Activated naive CD4-positive, alpha-beta T cell treated with anti-CD3 and anti-CD28 coated beads, Interleukin-2, amount 50 U/mL, for 24 hours (primary cell): ENCODE data around the gene NSUN7.

Experiments
- H3K27ac Mint-ChIP-seq: one replicate; pipeline ENCODE4 v1.8.0; 2021; ENCODE audit warnings: mild to moderate bottlenecking, mixed read lengths
- H3K27me3 Mint-ChIP-seq: one replicate; pipeline ENCODE4 v1.8.0; 2021; ENCODE audit warnings: mixed read lengths
- H3K36me3 Mint-ChIP-seq: one replicate; pipeline ENCODE4 v1.8.0; 2021; ENCODE audit warnings: mixed read lengths
- H3K4me1 Mint-ChIP-seq: one replicate; pipeline ENCODE4 v1.8.0; 2021; ENCODE audit warnings: mixed read lengths
- H3K4me3 Mint-ChIP-seq: one replicate; pipeline ENCODE4 v1.8.0; 2021; ENCODE audit warnings: mild to moderate bottlenecking, mixed read lengths
- H3K9me3 Mint-ChIP-seq: one replicate; pipeline ENCODE4 v1.8.0; 2021; ENCODE audit warnings: mixed read lengths

NSUN7 gene

GRCh38 chr4:40729555-40729954 is 20.2 kb upstream of the NSUN7 start:
- Mint-ChIP-seq H3K36me3 (no peaks in the 10 kb centered on the region), H3K27ac (no peak overlapping the region), H3K27me3 (no peaks in the 10 kb centered on the region), H3K9me3 (no peaks in the 10 kb centered on the region), H3K4me1 (peaks cover 17% of the 10 kb centered on the region), H3K4me3 (no peak overlapping the region)

GRCh38 chr4:40730091-40730679 is 19.6 kb upstream of the NSUN7 start:
- Mint-ChIP-seq H3K4me3 (no peak overlapping the region), H3K36me3 (no peaks in the 10 kb centered on the region), H3K9me3 (no peaks in the 10 kb centered on the region), H3K27ac (no peak overlapping the region), H3K27me3 (no peaks in the 10 kb centered on the region), H3K4me1 (peaks cover 17% of the 10 kb centered on the region)

GRCh38 chr4:40731361-40731760 is 18.4 kb upstream of the NSUN7 start:
- Mint-ChIP-seq H3K4me3 (no peak overlapping the region), H3K4me1 (peaks cover 17% of the 10 kb centered on the region), H3K9me3 (no peaks in the 10 kb centered on the region), H3K27ac (no peak overlapping the region), H3K36me3 (no peaks in the 10 kb centered on the region), H3K27me3 (no peaks in the 10 kb centered on the region)

GRCh38 chr4:40731792-40732245 is 17.9 kb upstream of the NSUN7 start:
- Mint-ChIP-seq H3K27ac (no peak overlapping the region), H3K4me1 (peaks cover 17% of the 10 kb centered on the region), H3K9me3 (no peaks in the 10 kb centered on the region), H3K36me3 (no peaks in the 10 kb centered on the region), H3K27me3 (no peaks in the 10 kb centered on the region), H3K4me3 (no peak overlapping the region)

- no peaks in the 10 kb centered on the region for H3K36me3 Mint-ChIP-seq
- no peak overlapping the region for H3K27ac Mint-ChIP-seq
- no peak overlapping the region for H3K4me3 Mint-ChIP-seq
- H3K4me1 Mint-ChIP-seq: peaks cover 17% of the 10 kb centered on the region
- no peaks in the 10 kb centered on the region for H3K9me3 Mint-ChIP-seq
- H3K27me3 Mint-ChIP-seq: no peaks in the 10 kb centered on the region
Observed at GRCh38 chr4:40733752-40734151, 16.0 kb upstream of the NSUN7 start.

- H3K9me3 Mint-ChIP-seq: no peaks in the 10 kb centered on the region
- H3K4me3 Mint-ChIP-seq: no peak overlapping the region
- no peak overlapping the region for H3K27ac Mint-ChIP-seq
- peaks cover 17% of the 10 kb centered on the region for H3K4me1 Mint-ChIP-seq
- no peaks in the 10 kb centered on the region for H3K27me3 Mint-ChIP-seq
- H3K36me3 Mint-ChIP-seq: no peaks in the 10 kb centered on the region
Observed at GRCh38 chr4:40734497-40734896, 15.3 kb upstream of the NSUN7 start.

- no peak overlapping the region for H3K27ac Mint-ChIP-seq
- no peaks in the 10 kb centered on the region for H3K9me3 Mint-ChIP-seq
- H3K4me3 Mint-ChIP-seq: no peak overlapping the region
- no peaks in the 10 kb centered on the region for H3K27me3 Mint-ChIP-seq
- peaks cover 12% of the 10 kb centered on the region for H3K4me1 Mint-ChIP-seq
- no peaks in the 10 kb centered on the region for H3K36me3 Mint-ChIP-seq
Observed at GRCh38 chr4:40736910-40737309, 12.8 kb upstream of the NSUN7 start.

GRCh38 chr4:40737879-40738278 is 11.9 kb upstream of the NSUN7 start:
- no peaks in the 10 kb centered on the region for H3K9me3 Mint-ChIP-seq
- H3K27me3 Mint-ChIP-seq: no peaks in the 10 kb centered on the region

GRCh38 chr4:40739347-40739746 is 10.4 kb upstream of the NSUN7 start:
- no peaks in the 10 kb centered on the region for H3K9me3 Mint-ChIP-seq
- no peaks in the 10 kb centered on the region for H3K27me3 Mint-ChIP-seq
- no peaks in the 10 kb centered on the region for H3K36me3 Mint-ChIP-seq
- H3K4me3 Mint-ChIP-seq: no peak overlapping the region
- no peak overlapping the region for H3K27ac Mint-ChIP-seq
- H3K4me1 Mint-ChIP-seq: peaks cover 3% of the 10 kb centered on the region

More at GRCh38 chr4:40737879-40738278, 11.9 kb upstream of the NSUN7 start:
- Mint-ChIP-seq H3K27ac (no peak overlapping the region), H3K4me1 (peaks cover 2% of the 10 kb centered on the region), H3K36me3 (no peaks in the 10 kb centered on the region), H3K4me3 (no peak overlapping the region)

GRCh38 chr4:40744218-40744617 is 5.5 kb upstream of the NSUN7 start:
- no peak overlapping the region for H3K27ac Mint-ChIP-seq
- no peaks in the 10 kb centered on the region for H3K36me3 Mint-ChIP-seq
- H3K4me3 Mint-ChIP-seq: no peak overlapping the region
- peaks cover 2% of the 10 kb centered on the region for H3K27me3 Mint-ChIP-seq
- peaks cover 5% of the 10 kb centered on the region for H3K4me1 Mint-ChIP-seq
- no peaks in the 10 kb centered on the region for H3K9me3 Mint-ChIP-seq

GRCh38 chr4:40745285-40745984 is 4.3 kb upstream of the NSUN7 start:
- Mint-ChIP-seq H3K9me3 (no peaks in the 10 kb centered on the region), H3K4me3 (no peak overlapping the region), H3K4me1 (peaks cover 7% of the 10 kb centered on the region), H3K27me3 (peaks cover 4% of the 10 kb centered on the region), H3K27ac (no peak overlapping the region), H3K36me3 (no peaks in the 10 kb centered on the region)

GRCh38 chr4:40747207-40747835 is 2.4 kb upstream of the NSUN7 start:
- peaks cover 14% of the 10 kb centered on the region for H3K4me1 Mint-ChIP-seq
- no peak overlapping the region for H3K27ac Mint-ChIP-seq
- H3K36me3 Mint-ChIP-seq: no peaks in the 10 kb centered on the region
- H3K27me3 Mint-ChIP-seq: peaks cover 17% of the 10 kb centered on the region
- no peaks in the 10 kb centered on the region for H3K9me3 Mint-ChIP-seq
- no peak overlapping the region for H3K4me3 Mint-ChIP-seq

GRCh38 chr4:40750461-40751258 is 905 bp downstream of the NSUN7 start:
- Mint-ChIP-seq H3K27ac (no peak overlapping the region), H3K36me3 (no peaks in the 10 kb centered on the region), H3K9me3 (no peaks in the 10 kb centered on the region), H3K27me3 (peaks cover 22% of the 10 kb centered on the region), H3K4me3 (peak overlapping the region; percentile 71), H3K4me1 (peaks cover 8% of the 10 kb centered on the region)

- Mint-ChIP-seq H3K36me3 (no peaks in the 10 kb centered on the region), H3K4me1 (peaks cover 5% of the 10 kb centered on the region), H3K9me3 (no peaks in the 10 kb centered on the region), H3K4me3 (no peak overlapping the region), H3K27me3 (peaks cover 16% of the 10 kb centered on the region), H3K27ac (no peak overlapping the region)
Observed at GRCh38 chr4:40755616-40756015, 5.9 kb downstream of the NSUN7 start.

GRCh38 chr4:40763228-40763716 is 13.5 kb downstream of the NSUN7 start:
- Mint-ChIP-seq H3K4me1 (peaks cover 7% of the 10 kb centered on the region), H3K27ac (no peak overlapping the region), H3K36me3 (no peaks in the 10 kb centered on the region), H3K9me3 (no peaks in the 10 kb centered on the region), H3K4me3 (no peak overlapping the region), H3K27me3 (no peaks in the 10 kb centered on the region)
